Measurements from ENCODE around the gene CHD8.

CHD8 gene, protein sequence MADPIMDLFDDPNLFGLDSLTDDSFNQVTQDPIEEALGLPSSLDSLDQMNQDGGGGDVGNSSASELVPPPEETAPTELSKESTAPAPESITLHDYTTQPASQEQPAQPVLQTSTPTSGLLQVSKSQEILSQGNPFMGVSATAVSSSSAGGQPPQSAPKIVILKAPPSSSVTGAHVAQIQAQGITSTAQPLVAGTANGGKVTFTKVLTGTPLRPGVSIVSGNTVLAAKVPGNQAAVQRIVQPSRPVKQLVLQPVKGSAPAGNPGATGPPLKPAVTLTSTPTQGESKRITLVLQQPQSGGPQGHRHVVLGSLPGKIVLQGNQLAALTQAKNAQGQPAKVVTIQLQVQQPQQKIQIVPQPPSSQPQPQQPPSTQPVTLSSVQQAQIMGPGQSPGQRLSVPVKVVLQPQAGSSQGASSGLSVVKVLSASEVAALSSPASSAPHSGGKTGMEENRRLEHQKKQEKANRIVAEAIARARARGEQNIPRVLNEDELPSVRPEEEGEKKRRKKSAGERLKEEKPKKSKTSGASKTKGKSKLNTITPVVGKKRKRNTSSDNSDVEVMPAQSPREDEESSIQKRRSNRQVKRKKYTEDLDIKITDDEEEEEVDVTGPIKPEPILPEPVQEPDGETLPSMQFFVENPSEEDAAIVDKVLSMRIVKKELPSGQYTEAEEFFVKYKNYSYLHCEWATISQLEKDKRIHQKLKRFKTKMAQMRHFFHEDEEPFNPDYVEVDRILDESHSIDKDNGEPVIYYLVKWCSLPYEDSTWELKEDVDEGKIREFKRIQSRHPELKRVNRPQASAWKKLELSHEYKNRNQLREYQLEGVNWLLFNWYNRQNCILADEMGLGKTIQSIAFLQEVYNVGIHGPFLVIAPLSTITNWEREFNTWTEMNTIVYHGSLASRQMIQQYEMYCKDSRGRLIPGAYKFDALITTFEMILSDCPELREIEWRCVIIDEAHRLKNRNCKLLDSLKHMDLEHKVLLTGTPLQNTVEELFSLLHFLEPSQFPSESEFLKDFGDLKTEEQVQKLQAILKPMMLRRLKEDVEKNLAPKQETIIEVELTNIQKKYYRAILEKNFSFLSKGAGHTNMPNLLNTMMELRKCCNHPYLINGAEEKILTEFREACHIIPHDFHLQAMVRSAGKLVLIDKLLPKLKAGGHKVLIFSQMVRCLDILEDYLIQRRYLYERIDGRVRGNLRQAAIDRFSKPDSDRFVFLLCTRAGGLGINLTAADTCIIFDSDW (N-terminal part only)

DNA sequence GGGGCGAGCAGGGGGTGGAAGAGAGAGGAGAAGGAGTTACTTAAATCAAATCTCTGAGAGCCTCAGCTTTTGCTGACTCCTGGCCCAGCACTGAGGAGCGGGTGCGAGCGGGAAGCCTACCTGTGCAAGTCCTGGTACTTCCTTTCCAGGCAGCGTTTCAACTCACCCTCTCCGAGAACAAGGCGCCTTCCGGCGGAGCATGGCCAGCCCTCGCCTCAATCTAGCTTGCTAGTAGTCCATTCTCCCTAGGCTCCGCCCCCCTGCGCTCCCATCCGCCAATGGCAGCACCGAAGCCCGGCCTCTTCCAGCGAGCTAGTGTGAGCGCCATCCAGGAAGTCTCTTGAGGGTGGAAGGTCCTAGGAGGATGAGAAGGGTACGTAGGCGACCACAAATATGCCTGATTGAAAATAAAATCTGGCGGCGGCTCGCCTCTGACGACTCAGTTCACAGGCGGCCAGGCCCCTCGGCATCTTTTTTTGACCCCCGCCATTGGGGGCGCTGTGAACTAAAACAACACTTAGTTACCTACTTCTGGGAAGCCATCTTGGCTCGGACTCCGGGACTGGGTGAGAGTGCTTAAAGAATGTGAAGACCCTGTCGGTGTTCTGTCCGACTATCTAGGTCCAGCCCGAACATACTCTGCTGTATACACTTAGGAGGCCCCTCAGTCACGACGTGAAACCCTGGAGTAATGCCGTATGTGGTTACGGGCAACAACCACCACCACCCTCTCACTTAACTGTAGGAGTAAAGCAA lies at the start of gene CHD8:
Gene CHD8, minus strand, starts transcription at position 212 of the 756 bp plus-strand sequence. CDS start 24,480 bp downstream, outside the sequence.
- peak; percentile 100 for DNase-seq

DNA sequence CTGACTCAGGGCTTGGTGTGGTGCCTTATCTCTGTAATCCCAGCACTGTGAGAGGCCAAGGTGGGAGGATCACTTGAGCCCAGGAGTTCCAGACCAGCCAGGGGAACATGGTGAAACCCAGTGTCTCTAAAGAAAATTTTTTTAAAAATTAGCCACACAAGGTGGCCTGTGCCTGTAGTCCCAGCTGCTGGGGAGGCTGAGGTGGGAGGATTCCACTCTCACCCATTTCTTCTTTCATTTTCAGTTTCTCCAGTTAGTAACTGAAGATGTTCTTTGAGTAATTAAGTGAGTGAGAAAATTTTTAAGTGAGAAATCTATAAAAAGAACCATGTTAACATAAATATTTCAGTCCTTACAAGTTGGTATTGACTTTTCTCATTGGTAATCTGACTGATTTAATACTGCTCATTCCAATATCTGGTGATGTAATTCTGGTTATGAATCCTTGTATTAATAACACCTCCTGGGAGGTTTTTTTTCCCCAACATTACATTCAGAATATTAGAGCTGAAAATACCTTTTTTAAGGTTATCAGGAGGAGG lies 49.2 kb upstream of the CHD8 start:
- DNase-seq = no peak

DNA sequence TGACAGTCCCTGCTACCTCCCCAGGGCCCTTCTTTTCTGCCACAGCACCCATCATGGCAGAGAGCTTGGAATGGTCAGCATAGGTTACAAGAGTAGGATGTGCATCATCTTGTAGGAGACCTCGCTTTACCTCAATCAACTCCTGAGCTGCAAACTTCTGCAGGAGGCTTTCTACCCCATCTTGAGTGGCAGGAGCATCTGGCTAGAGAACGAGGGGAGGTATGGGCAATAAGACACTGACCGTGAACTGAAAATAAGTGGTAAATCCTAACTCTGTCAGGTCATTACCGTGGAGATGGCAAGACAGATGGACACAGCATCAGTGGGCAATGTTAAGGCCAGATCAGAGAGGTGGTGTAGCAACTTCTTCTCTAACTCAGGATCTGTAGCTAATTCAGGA lies 47.5 kb upstream of the CHD8 start:
- DNase-seq = no peak

DNA sequence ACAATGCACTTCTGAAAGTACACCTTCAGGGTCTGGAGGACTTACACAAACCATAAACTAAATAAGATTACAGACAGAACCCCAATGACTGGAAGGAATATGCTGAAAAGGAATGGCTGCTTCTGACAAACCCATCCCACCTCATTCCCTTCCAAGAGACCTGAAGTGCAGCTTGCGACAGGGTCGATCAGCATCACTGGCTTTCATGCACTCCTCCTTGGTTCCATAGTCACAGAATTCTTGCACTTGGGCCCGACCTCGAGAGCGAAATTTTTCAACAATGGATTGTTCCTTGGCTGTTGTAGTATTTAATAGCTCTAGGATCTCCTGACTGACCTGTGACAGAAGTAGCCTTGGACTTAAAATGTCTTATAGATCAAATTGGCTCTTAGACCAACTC lies 45.6 kb upstream of the CHD8 start:
- DNase-seq = no peak

DNA sequence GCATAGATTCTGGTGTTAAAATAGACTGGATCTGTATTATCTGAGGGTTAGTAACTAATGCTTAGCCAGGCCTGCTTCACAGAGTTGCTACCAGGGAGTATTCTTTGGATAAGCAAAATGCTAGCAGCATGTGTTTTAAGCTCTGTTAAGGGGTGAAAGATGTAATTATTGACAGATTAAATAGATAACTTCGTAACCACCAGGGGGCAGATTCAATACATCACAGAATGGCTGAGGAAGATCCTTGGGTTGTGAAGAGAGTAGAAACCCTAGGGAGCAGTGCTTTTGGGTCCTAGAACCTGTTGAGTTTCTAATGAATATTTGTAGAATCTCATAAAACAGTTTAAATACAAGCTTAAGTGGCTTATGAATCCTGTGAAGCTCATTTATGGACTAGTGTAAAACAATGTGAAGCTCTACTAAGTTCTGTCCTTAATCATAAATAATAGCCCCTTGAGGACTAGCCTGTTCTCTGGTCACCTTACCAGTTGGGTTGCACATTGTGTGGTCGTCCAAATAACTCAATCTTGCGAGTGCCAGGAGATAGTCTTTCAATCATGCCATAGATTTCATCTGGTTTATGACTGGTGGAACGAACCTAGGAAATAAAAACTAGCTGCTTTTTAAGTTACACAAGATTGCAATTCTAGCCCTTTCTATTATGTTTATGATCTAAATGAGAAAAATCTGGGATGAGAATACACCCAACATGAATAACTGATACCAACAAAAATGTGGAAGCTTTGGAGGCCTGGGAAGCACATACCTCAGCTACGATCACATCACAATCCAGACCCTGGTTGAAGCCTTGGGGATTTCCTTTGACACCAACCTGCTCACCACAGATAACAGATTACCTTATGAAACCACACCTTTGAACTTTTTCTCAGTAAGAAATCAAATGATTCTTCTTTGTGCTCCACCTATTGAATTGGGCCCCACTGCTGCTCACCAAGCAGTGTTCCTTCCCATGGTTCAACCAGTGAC lies 42.9 kb upstream of the CHD8 start:
- DNase-seq = peak; percentile 76

DNA sequence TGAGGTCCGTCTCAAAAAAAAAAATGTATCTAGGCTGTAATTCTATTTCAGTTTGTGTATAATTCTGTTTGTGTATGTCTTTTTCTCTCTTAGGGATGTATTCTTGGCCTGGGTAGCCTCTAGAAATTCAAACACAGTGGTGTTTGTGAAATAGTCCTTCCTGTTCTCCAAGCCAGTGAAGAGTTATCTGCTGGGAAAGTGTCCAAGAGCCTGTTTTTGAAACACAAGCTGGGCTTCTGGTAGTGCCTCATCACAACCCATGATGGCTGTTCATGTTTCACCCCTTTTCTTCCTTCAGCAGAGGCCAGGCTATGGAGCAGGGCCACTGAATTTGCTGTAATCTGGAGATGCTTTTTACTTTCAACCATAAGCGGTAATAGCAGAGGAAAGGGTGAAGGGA lies 40.5 kb upstream of the CHD8 start:
- DNase-seq = no peak

DNA sequence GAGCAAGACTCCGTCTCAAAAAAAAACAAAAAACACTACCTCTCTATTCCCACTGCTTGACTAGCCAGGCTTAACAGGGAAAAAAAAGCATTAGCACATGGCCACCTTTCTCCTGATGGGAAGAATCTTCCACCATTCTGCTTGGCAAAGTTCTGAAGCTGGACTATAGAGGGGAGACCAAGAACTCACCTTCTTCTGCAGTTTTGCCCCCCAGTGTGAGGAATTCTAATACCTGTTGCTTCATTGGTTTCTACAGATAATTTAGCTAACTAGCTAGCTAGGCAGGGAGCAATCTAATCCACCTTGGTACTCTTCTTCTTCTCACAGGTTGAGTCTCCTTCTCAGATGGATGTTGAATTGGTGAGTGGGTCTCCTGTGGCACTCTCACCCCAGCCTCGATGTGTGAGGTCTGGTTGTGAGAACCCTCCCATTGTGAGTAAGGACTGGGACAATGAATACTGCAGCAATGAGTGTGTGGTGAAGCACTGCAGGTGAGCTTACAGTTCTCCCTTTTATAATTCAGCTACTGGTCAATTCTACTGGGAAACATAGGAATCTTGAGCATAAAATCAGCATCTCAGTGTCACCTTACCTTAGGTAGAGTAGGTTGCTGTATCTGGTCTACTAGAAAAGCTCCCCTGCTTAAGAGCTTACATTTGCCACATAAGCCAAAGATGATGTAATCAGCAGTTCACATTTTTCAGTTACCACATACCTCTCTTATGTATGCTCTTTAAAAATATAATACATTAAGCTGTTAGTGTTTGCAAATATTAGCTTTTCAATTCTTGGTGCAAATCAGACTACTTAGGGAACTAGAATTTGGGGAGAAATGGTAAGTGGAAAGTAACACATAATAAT lies 39.2 kb upstream of the CHD8 start:
- DNase-seq = no peak

DNA sequence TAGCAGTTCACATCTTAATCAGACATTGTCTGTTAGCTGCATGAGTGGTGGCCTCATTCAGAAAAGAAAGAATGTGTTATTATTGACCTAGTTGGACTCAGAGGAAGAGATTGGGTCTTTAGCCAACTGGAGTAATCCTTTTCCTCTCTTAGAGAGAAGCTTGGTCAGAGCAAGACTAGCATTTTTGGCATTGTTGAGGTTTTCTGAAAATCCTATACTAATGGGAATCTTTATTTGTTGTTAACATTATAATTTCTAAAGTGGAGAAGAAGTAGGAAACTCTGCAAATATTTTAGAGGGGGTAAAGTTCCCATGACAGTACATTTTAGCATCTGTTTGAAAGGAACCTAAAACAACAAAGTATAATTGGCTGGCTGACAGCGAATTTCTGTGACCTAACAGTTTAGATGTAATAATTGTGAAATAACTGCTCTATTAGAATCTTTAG lies 30.7 kb upstream of the CHD8 start:
- no peak for DNase-seq

DNA sequence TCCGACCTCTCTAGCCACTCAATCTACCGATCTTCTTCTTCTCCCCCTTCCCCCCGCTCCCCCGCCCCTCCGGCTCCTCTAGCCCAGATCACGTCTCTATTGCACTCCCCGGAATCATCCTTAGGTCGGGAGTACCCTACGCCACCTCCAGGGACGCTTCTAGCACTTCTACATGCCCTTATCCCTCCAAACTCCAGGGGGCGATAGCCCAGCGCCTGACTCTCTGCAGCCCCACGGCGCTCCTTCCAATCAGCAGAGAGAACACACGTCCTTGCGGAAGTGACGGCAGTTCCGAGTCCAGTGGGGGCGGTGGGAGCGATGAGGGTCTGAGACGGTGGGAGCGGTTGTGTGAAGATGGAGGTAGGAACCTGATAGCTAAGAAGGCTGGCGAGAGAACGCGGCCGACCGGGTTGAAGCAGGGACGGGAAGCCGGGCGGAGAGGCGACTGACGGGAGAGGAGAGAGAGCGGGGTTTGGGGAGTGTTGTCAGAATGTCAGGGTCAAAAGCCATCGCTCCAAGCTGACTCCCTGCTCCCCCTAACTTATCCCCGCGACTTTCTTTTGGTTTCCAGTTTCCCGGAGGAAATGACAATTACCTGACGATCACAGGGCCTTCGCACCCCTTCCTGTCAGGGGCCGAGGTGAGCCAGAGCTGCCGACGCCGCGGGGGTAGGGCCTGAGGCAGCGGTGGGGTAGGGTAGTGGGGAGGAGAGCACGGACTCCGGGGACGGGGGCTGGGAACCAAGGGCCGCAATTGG lies 21.2 kb upstream of the CHD8 start, which contains the start of the genes RAB2B and TOX4:
Gene RAB2B, minus strand, starts transcription at position 35 of the 757 bp plus-strand sequence. CDS start 87 bp downstream, outside the sequence.
Gene TOX4, plus strand, starts transcription at position 271 of the 757 bp plus-strand sequence. Its CDS starts 84 bp downstream, at position 355.
- peak; percentile 99 for DNase-seq

DNA sequence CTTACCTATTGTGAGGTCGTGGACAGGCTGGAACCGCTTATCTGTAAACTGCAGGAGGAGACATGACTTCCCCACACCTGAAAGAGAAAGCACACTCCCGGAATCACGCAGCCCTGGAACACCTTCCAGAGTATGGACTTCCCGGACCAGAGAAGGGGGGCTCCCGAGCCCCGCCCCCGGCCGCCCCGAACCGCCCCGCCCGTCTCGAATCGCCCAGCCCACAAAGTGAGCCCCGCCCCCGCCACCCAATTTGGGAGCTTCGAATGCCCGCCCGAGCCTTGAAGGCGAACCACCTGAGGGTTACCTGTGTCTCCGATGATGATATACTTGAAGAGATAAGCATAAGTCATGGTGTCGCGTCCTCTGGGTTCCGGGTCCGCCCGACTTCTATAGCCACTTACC lies 20.6 kb upstream of the CHD8 start:
- DNase-seq = peak; percentile 93

DNA sequence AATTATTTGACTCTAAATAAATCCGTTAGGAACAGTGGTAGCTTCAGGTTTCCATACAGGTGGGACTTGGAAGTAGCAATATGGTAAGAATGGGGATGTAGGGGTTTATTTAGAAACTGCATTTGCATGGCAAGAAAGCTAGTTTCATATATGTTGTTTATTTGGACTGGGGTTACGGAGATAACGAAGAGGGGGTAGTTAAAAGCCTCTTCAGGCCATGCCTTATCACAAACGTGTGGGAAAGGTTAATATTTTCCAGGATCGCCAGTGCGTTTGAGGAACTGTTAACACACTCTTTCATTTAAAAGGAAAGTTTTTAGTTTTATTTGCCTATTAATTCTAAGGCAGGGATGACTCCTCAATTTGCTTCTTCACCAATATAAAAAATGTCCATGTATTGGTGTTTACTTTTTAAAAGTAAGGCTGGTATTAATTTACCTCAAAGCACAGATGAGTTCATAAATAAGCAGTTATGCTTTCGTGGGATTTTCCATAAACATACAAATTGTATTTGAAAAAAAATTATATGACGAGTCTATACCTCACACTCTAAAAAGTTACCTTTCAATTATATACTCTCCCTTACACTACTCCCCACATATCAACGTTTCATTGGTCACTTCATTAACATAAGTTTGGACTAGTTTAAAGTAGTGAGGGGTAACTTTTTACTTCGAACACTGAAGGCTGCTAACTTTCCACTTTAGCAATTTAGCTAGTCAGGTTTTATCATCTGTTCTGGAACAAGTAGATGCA lies 20.0 kb upstream of the CHD8 start:
- DNase-seq = no peak

DNA sequence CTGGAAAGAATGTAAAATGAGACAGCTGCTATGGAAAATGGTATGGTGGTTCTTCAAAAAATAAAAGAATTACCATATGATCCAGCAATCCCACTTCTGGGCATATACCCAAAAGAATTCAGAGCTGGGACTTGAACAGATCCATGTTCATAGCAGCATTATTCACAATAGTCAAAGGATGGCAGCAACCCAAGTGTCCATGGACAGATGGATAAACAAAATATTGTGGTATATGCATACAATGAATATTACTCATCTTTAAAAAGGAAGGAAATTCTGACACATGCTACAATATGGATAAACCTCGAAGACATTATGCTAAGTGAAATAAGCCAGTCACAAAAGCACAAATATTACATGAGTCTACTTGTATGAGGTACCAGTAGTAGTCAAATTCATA lies 11.7 kb upstream of the CHD8 start:
- DNase-seq = no peak

DNA sequence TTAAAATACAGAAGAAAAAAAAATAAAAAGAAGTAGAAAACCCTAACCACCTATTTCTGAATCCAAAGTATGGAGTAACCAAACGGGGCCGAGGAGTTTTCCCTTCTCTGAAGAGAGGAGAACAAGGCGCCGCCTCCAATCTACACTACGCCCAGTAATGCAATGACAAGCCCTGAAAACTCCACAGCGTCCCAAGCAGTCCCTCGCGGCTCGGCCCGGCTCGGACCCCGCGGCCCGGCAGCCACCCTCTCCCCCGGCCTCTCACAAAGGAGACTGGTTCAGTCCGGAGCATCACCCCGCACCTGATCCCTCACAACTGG lies 371 bp downstream of the CHD8 start:
- no peak for DNase-seq

DNA sequence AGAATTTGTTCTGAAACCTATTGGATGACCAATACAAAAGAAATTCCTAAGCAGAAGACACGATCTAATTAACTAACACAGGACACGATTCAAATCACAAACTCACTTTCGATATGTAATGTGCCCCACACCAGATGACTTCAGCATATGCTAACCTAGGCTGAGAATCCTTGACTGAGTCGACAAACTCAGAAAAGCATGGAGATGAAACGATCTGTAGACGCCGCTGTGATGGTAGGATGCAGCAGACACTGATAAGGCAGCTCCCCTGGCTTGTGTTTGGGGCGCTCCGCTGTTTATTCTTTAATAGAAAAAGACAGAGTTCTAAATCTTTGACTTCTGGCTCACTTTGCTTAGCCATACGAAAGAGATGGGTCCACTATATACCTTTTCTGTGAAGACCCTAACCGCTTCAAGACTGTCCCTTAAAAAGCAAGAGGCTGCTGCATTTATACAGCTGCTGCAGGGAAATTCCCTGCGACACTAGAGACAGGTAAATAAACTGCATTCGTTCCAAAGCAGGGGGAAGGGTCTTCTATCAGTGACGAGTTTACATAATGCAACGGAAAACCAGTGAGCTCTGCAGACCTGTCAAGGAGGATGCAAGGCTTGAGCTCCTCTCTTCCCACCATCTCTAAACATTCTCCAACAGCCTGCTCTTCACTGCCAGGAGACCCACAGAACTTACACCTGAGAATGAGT lies 929 bp downstream of the CHD8 start:
- peak; percentile 49 for DNase-seq

DNA sequence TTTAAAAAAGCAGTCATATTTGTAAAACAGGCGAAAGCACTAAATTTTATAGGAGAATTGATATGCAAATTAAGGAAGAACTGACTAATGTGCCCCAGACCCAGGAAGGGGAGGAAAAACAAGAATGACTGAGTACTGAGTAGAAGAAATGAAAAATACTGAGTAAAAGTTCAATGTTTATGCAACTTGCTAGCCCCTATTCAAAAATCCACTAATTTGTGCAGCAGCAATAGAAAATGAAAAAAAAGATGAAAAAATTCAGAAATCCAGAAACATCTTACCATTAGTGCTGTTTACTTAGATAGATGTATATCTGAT lies 6.1 kb downstream of the CHD8 start:
- DNase-seq = no peak

DNA sequence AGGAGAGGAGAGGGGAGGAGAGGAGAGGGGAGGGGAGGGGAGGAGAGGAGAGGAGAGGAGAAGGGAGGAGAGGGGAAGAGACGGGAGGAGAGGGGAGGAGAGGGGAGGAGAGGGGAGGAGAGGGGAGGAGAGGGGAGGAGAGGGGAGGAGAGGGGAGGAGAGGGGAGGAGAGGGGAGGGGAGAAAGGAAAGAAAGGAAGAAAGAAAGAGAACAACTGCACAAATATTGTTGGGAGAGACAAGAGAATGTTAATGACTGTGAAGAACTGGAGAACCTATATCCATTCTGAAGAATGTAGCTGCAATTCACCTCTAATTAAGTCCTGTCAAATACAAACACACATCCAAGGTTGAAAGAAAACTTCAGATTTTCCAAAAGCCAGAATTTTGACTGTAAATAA lies 13.3 kb downstream of the CHD8 start:
- DNase-seq = peak; percentile 3

DNA sequence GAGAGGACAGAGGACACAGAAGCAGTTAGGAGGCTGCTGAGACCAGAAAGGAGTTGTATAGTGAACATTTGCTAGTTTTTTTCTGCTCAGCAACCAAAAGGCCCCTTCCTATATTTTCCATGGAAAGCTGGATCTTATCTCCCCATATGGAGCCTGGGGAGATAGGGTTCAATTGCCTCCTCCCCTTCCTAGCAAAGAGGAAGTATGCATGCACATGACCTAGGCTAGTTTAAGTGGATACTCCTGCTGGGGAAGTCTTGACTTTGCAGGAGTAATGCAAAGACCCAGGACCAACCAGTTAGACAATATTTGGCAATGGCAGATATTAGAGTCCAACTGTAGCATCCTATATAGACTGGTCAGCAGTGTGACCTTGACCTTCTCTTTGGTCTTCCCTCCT lies 15.1 kb downstream of the CHD8 start:
- DNase-seq = no peak

Data from NCI-H69 (cell line).